Measurements from ENCODE around the gene CAMTA1.
A peak's percentile ranks its signal among the peaks of the same experiment; 100 is the strongest.
"Not testable (repeated sequence)": the region's sequence is repeated elsewhere in the genome, so short reads cannot be mapped to it uniquely, and the experiment has no call there.

CAMTA1 gene

GRCh38 chr1:7691576-7691975 is 906.3 kb downstream of the CAMTA1 start:
- no peak for DNase-seq (ENCODE audit: low read depth in 3 of 3)

GRCh38 chr1:7692005-7692404 is 906.8 kb downstream of the CAMTA1 start:
- DNase-seq (ENCODE audit: low read depth in 3 of 3): no peak

DNA sequence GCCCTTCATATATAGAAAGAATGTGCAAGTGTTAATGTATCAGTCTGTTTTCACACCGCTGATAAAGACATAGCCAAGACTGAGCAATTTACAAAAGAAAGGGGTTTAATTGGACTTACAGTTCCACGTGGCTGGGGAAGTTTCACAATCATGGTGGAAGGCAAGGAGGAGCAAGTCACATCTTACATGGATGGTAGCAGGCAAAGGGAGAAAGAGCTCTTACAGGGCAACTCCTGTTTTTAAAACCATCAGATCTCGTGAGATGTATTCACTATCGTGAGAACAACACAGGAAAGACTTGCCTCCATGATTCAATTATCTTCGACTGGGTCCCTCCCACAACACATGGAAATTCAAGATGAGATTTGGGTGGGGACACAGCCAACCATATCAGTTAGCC is 907.8 kb downstream of the CAMTA1 start:
- DNase-seq (ENCODE audit: low read depth in 3 of 3): not testable (repeated sequence)

DNA sequence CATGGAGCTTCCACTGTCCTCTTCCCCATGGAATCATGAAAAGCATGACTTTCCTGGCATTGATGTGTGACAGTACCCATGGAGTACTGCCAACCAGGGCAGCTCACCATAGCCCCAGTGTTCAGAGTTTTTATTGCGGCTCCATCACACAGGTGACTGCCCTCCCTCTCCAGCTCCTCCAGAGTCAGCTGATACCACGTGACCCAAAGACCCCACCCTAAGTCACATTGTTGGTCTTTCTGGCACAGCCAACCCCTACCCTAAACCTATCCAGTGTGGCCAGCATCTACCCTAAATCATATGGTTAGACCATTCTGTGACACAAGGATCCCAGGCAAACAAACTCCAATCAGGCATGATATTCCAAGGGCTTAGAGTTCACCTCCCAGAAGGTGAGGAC is 908.4 kb downstream of the CAMTA1 start:
- no peak for DNase-seq (ENCODE audit: low read depth in 3 of 3)

GRCh38 chr1:7694600-7695496 is 909.6 kb downstream of the CAMTA1 start:
- DNase-seq (ENCODE audit: low read depth in 3 of 3): no peak

GRCh38 chr1:7695497-7696117 is 910.4 kb downstream of the CAMTA1 start:
- no peak for DNase-seq (ENCODE audit: low read depth in 3 of 3)

GRCh38 chr1:7698641-7699040 is 913.4 kb downstream of the CAMTA1 start:
- DNase-seq (ENCODE audit: low read depth in 3 of 3): no peak

- DNase-seq (ENCODE audit: low read depth in 3 of 3): no peak
Measured at GRCh38 chr1:7702365-7702764, 917.1 kb downstream of the CAMTA1 start.

GRCh38 chr1:7703321-7704213 is 918.3 kb downstream of the CAMTA1 start:
- no peak for DNase-seq (ENCODE audit: low read depth in 3 of 3)

DNA sequence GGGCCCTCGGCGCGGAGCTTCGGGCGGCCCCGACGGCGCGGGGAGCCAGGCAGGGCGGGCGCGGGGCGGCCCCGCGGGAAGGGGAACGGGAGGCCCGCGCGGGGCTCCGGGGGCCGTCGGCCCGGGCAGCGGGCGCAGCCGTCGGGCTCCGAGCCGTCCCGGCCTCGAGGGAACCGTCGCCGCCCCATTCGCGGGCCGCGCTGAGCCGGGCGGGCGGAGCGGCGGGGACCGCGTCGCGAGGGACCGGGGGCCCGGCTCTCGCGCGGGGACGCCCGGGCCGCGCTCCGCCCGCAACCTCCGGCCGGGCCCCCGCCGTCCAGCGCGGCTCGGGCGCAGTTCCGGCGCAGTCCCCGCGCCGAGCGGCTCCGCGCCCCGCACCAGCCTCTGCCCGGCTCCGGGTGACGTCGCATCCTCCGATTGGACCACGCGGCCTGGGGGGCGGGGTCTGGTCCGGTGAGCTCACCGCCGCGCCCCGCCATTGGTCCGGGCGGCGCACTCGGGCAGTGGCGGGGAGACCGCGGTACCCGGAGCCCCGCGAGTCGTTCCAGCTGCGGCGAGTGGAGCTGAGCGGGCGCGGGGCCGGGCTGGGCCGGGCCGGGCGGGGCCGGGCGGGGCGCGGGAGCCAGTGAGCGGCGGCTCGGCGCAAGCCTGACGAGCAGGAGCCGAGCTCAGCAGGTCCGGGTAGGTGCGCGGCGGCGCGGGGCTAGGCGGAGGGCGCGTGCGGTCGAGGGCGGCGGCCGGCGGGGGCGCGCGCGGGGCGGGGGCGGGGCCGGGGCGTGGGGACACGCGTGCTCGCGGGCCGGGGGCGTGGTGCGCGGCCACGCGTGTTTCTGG is 919.2 kb downstream of the CAMTA1 start:
- peak; percentile 80 to 87 (median 84) for DNase-seq (ENCODE audit: low read depth in 3 of 3)

DNA sequence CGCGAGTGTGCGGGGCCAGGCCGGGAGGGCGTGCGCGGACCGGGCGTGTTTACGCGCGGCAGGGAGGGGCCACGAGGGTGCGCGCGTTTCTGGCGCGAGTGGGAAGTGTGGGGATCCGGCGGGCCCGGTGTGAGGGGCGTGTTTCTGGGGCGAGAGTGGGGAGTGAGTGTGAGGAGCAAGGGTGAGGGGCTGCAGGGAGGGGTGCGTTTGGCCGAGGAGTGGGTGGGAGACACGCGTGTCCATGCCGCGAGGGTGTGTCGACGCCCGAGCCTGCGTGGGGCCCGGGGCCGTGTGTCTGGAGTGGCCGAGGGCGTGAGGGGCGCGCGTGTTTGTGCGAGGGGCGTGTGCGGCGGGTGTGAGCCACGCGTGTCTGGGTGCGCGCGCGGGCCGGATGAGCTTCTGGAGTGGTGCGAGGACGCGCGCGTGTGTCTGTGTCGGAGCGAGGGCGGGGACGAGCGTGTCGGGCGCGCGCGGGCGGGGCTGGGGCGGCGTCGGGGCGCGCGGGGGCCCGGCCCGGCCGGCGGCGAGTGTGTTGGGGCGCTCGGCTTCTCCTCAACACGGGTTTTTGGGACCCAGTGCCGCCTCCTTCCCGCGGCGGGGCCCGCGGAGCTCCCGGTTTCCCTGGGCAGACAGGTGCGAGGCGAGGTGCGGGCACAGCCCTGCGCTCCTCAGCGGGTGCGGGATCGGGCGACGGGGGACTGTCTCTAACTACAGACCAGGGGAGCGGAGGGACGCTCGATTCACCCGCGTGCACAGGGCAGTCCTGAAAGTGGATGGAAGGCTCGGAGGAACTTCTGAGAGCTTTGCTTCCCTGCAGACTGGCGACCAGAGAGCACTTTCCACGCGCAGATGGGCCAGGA is 920.0 kb downstream of the CAMTA1 start:
- DNase-seq (ENCODE audit: low read depth in 3 of 3): no peak

DNA sequence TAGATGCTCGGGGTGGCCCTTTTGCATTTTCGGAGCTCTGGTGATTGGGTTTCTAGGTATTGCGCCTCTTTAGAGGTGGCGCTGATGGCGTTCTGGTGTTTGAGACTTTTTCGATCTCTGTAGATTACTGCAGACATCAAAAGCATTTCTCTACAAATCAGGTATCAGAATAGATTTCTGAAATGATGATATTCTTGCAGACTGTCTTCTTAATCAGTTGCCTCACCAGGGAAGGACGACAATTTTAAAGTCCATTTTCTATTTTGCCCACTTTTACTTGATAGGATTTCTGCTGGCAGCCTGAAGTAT is 920.6 kb downstream of the CAMTA1 start:
- DNase-seq (ENCODE audit: low read depth in 3 of 3): no peak

GRCh38 chr1:7707527-7707926 is 922.3 kb downstream of the CAMTA1 start:
- no peak for DNase-seq (ENCODE audit: low read depth in 3 of 3)

GRCh38 chr1:7708065-7708464 is 922.8 kb downstream of the CAMTA1 start:
- not testable (repeated sequence) for DNase-seq (ENCODE audit: low read depth in 3 of 3)

- no peak for DNase-seq (ENCODE audit: low read depth in 3 of 3)
Measured at GRCh38 chr1:7710859-7711258, 925.6 kb downstream of the CAMTA1 start.

GRCh38 chr1:7712731-7713323 is 927.6 kb downstream of the CAMTA1 start:
- no peak for DNase-seq (ENCODE audit: low read depth in 3 of 3)

DNA sequence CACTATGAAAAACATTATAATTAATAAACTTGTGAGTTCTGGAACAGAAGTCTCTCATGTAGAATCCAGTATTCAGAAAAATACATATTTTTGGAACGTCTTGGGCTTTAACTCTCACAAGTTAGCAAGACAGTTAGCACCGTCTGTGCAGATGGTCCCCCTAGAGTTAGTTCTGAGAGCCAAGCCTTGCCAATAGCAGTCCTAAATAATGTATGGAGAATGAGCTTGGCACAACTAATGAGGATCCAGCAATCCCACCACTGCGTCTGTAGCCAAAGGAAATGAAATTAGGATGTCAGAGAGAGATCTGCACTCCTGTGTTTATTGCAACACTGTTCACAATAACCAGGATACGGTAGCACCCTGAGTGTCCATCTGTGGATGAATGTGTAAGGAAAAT is 931.3 kb downstream of the CAMTA1 start:
- DNase-seq (ENCODE audit: low read depth in 3 of 3): no peak

GRCh38 chr1:7717748-7718368 is 932.6 kb downstream of the CAMTA1 start:
- no peak for DNase-seq (ENCODE audit: low read depth in 3 of 3)

DNA sequence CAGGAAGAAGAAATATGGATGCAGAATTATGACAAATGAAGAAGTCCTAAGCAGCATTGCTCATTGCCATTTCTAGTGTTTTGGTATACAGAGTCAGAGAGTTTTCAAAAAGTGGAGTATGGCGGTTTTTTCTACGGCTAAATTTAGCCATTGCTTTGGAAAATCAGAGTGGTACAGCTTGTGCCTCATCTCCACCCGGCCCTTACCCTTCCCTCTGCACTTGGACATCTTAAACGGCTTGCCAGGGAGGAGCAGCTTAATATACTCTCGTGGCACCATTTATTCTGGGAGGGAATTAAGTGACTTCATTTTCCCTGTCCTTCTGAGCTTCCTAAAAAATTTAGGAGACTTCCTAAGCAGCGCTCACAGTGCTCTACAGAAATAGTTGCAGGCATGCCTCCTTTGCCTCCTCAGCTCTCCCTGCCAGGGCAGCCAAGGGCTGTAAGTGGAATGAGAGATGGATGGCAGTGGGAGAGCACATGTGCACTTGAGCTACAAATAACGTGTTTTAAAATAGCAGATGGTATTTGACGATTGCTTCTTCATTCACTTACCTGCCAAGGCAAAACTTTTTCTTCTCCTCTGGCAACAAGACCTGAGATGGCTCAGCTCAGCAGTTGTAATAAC is 934.3 kb downstream of the CAMTA1 start:
- DNase-seq (ENCODE audit: low read depth in 3 of 3): no peak

Measured in stimulated activated CD4-positive, alpha-beta T cell treated with anti-CD3 and anti-CD28 coated beads, TNF-alpha, amount 100 ng/mL, for 48 hours (primary cell).